HepG2 (cell line): ENCODE measurements around the gene GALR2. TPM values are rescaled to one million over a fixed set of nuclear protein-coding genes. Genes with fewer than 3 reads are reported as not detected.
A peak's percentile ranks its signal among the peaks of the same experiment; 100 is the strongest.

ENCODE experiments used
- CENPT ChIP-seq: sonication (generic); formaldehyde crosslinking; IDR thresholded peaks from 2 replicates; pipeline ENCODE4 v1.8.0; 2022; ENCODE audit warnings: low read depth, mild to moderate bottlenecking, moderate library complexity, missing genetic modification reagents
- E2F5 ChIP-seq: sonication (generic); formaldehyde crosslinking; conservative IDR thresholded peaks from 2 replicates; pipeline ENCODE4 v1.4.0; 2020; ENCODE audit warnings: missing genetic modification reagents
- FOXK2 ChIP-seq: fragments of 450-650 bp; IDR thresholded peaks from 2 replicates; pipeline ENCODE4 v1.6.1; 2016
- HOXA7 ChIP-seq: sonication (generic); formaldehyde crosslinking; IDR thresholded peaks from 2 replicates; pipeline ENCODE4 v1.8.1; 2022; ENCODE audit warnings: mild to moderate bottlenecking, missing genetic modification reagents, moderate library complexity
- KLF16 ChIP-seq, 2 experiments: sonication (generic) in 1 of 2; formaldehyde crosslinking in 1 of 2; IDR thresholded peaks; 2 replicates each; pipeline versions ENCODE4 v1.6.1 to v1.8.0; 2016 to 2023; ENCODE audit warnings: missing genetic modification reagents in 2 of 2, missing compliant biosample characterization in 1 of 2
- TGIF2 ChIP-seq: IDR thresholded peaks from 2 replicates; pipeline ENCODE4 v1.6.1; 2016; ENCODE audit warnings: control low read depth, missing compliant biosample characterization
- ZBTB33 ChIP-seq: sonication (generic); formaldehyde crosslinking; IDR thresholded peaks from 2 replicates; pipeline ENCODE4 v1.4.0; 2020; ENCODE audit warnings: missing genetic modification reagents
- ZBTB7A ChIP-seq: sonication (generic); formaldehyde crosslinking; IDR thresholded peaks from 2 replicates; pipeline ENCODE4 v1.8.0; 2022; ENCODE audit warnings: mild to moderate bottlenecking, missing genetic modification reagents
- ZNF230 ChIP-seq: sonication (generic); formaldehyde crosslinking; IDR thresholded peaks from 2 replicates; pipeline ENCODE4 v1.4.0; 2020; ENCODE audit warnings: mild to moderate bottlenecking, missing genetic modification reagents
- ZNF333 ChIP-seq: sonication (generic); formaldehyde crosslinking; IDR thresholded peaks from 2 replicates; pipeline ENCODE4 v1.4.0; 2020; ENCODE audit warnings: mild to moderate bottlenecking, missing genetic modification reagents, borderline replicate concordance
- ZNF574 ChIP-seq: sonication (generic); formaldehyde crosslinking; IDR thresholded peaks from 2 replicates; pipeline ENCODE4 v1.4.0; 2020; ENCODE audit warnings: missing genetic modification reagents
- ZNF709 ChIP-seq: sonication (generic); formaldehyde crosslinking; IDR thresholded peaks from 2 replicates; pipeline ENCODE4 v1.5.0; 2020; ENCODE audit warnings: mild to moderate bottlenecking, missing genetic modification reagents
- polyA plus RNA-seq, 8 experiments: library from polyadenylated mRNA; depleted of rRNA in 3 of 8; stranded (reverse) in 7 of 8; unstranded in 1 of 8; fragments of >200 nt; fragmentation: Illumina TruSeq in 4 of 8; extraction: Trizol in 4 of 8; gene quantifications; 2 replicates each; pipeline versions ENCODE4 v1.2.1 to v1.2.3, GENCODE V29; 2011 to 2016; ENCODE audit warnings: low read depth in 4 of 8, missing spikeins in 1 of 8, mixed read lengths in 1 of 8; ENCODE audit not compliant: insufficient read depth in 1 of 8
- total RNA-seq, 5 experiments: library from RNA; depleted of rRNA; stranded (reverse); fragments of >200 nt; fragmentation: Illumina TruSeq; extraction: Trizol; gene quantifications; 2 replicates each; pipeline ENCODE4 v1.2.3, GENCODE V29; 2016; ENCODE audit warnings: low read depth in 1 of 5
- TF ChIP-seq, protein P1 (sequence below): sonication (generic); formaldehyde crosslinking; conservative IDR thresholded peaks from 2 replicates; pipeline ENCODE4 v1.4.0; 2020; ENCODE audit warnings: missing genetic modification reagents
- TF ChIP-seq, protein P2 (sequence below), 2 experiments: sonication (generic) in 1 of 2; formaldehyde crosslinking in 1 of 2; IDR thresholded peaks; 2 replicates each; pipeline versions ENCODE4 v1.4.0 to v1.6.1; 2016 to 2020; ENCODE audit warnings: borderline replicate concordance in 1 of 2, low read depth in 1 of 2, mild to moderate bottlenecking in 1 of 2, missing genetic modification reagents in 1 of 2

The GALR2 gene
- total and polyA plus RNA-seq, 2 of the 13 experiments (the other 11 are each of a cell fraction or from before 2014, with no cell fraction given), result 0.48 to 0.58 TPM

DNA sequence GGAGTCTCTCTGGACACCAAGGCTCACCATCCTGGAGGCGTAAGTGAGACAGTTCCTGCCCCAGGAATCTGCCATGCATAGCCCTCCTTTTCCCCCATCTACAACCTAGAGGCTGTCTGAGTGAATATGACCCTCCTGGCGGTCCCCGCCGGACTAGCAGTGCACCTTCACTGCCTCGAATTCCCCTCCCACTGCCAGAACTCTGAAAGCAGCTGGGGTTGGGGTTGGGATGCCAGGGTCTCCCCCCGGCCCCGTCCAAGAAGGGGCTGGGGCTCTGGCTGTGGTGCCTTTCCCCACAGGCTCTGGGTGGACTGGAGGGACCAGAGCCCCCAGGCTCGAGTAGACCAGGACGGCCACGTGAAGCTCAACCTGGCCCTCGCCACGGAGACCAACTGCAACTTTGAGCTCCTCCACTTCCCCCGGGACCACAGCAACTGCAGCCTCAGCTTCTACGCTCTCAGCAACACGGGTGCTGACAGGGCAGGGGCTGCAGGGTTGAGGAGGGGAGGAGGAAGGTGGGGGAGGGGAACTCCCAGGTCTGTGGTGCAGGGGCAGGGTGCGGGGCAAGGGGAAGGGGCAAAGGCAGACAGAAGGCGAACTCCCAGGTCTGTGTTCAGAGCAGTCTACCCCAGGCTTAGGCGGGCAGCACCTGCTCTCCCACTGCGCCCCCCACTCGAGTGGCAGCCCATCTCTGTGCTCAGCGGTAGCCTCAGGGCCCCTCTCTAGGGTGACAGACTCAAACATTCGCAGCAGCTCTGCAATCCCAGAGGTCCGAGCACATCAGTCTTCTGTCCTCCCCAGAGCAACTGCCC lies 5.6 kb downstream of the GALR2 start (continued):
- TF ChIP-seq, protein P1, sequence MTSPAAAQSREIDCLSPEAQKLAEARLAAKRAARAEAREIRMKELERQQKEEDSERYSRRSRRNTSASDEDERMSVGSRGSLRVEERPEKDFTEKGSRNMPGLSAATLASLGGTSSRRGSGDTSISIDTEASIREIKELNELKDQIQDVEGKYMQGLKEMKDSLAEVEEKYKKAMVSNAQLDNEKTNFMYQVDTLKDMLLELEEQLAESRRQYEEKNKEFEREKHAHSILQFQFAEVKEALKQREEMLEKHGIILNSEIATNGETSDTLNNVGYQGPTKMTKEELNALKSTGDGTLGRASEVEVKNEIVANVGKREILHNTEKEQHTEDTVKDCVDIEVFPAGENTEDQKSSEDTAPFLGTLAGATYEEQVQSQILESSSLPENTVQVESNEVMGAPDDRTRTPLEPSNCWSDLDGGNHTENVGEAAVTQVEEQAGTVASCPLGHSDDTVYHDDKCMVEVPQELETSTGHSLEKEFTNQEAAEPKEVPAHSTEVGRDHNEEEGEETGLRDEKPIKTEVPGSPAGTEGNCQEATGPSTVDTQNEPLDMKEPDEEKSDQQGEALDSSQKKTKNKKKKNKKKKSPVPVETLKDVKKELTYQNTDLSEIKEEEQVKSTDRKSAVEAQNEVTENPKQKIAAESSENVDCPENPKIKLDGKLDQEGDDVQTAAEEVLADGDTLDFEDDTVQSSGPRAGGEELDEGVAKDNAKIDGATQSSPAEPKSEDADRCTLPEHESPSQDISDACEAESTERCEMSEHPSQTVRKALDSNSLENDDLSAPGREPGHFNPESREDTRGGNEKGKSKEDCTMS (CRISPR knock-in tag), result no peak
- TF ChIP-seq, protein P2, sequence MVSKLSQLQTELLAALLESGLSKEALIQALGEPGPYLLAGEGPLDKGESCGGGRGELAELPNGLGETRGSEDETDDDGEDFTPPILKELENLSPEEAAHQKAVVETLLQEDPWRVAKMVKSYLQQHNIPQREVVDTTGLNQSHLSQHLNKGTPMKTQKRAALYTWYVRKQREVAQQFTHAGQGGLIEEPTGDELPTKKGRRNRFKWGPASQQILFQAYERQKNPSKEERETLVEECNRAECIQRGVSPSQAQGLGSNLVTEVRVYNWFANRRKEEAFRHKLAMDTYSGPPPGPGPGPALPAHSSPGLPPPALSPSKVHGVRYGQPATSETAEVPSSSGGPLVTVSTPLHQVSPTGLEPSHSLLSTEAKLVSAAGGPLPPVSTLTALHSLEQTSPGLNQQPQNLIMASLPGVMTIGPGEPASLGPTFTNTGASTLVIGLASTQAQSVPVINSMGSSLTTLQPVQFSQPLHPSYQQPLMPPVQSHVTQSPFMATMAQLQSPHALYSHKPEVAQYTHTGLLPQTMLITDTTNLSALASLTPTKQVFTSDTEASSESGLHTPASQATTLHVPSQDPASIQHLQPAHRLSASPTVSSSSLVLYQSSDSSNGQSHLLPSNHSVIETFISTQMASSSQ (IDR thresholded peaks at IDR 0.05; ENCODE audit: low read depth), result no peak
- TF ChIP-seq, protein P2 (CRISPR knock-in tag; IDR thresholded peaks at IDR 0.05; ENCODE audit: borderline replicate concordance), result 0 out of 2 replicates have a peak, but pooled peaks have one; percentile 30
- no peak for TF ChIP-seq FOXK2
- TF ChIP-seq ZBTB7A (CRISPR knock-in tag), result no peak
- TF ChIP-seq E2F5 (CRISPR knock-in tag), result 0 out of 2 replicates have a peak, but pooled peaks have one; percentile 26
- TF ChIP-seq ZBTB33 (CRISPR knock-in tag), result 0 out of 2 replicates have a peak, but pooled peaks have one; percentile 6
- TF ChIP-seq KLF16 (CRISPR knock-in tag; IDR thresholded peaks at IDR 0.05), result 0 out of 4 replicates have a peak, but pooled peaks of 1 of the 2 experiments have one; percentile 13
- TF ChIP-seq ZNF709 (CRISPR knock-in tag), result 0 out of 2 replicates have a peak, but pooled peaks have one; percentile 31
- TF ChIP-seq CENPT (CRISPR knock-in tag), result no peak
- no peak for TF ChIP-seq ZNF230
- no peak for TF ChIP-seq TGIF2 (CRISPR knock-in tag)
- 0 out of 2 replicates have a peak, but pooled peaks have one; percentile 13 for TF ChIP-seq ZNF333 (CRISPR knock-in tag)
- TF ChIP-seq HOXA7 (CRISPR knock-in tag), result 0 out of 2 replicates have a peak, but pooled peaks have one; percentile 65
- peak; percentile 9 for TF ChIP-seq ZNF574 (CRISPR knock-in tag)
